CD14-positive monocyte (primary cell): Measurements from ENCODE around the gene UNC5A. TPM values are rescaled to one million over a fixed set of nuclear protein-coding genes. Genes with fewer than 3 reads are reported as not detected.

Experiments used
- DNase-seq, 3 donors: peaks; one replicate each; pipeline ENCODE4 v3.0.0-alpha.2; 2011 to 2022
- H2AFZ ChIP-seq: 2 replicates; pipeline ENCODE4 v1.6.0; 2012; ENCODE audit warnings: mild to moderate bottlenecking, low read depth, low read length, inconsistent platforms; ENCODE audit not compliant: insufficient read depth, poor library complexity, severe bottlenecking
- H3K27ac ChIP-seq, 2 donors: 1 replicate in 1 of 2; 2 replicates in 1 of 2; pipeline ENCODE4 v1.5.1; 2012 to 2013; ENCODE audit warnings: low read length in 2 of 2, control low read depth in 1 of 2, inconsistent platforms in 1 of 2, low read depth in 1 of 2, mild to moderate bottlenecking in 1 of 2
- H3K27me3 ChIP-seq, 2 donors: one replicate each; pipeline versions ENCODE4 v1.6.0 to v1.6.1; 2011 to 2013; ENCODE audit warnings: low read length in 2 of 2; ENCODE audit not compliant: control insufficient read depth in 2 of 2, insufficient read depth in 2 of 2
- H3K36me3 ChIP-seq, 2 donors: replicated peaks in 1 of 2; 1 replicate in 1 of 2; 2 replicates in 1 of 2; pipeline versions ENCODE4 v1.5.1 to v1.6.1; 2012 to 2013; ENCODE audit warnings: low read length in 2 of 2, control low read depth in 1 of 2, inconsistent platforms in 1 of 2, mild to moderate bottlenecking in 1 of 2; ENCODE audit not compliant: insufficient read depth in 2 of 2, control insufficient read depth in 1 of 2
- H3K4me1 ChIP-seq, 2 donors: 1 replicate in 1 of 2; 2 replicates in 1 of 2; pipeline versions ENCODE4 v1.5.1 to v1.6.1; 2012 to 2013; ENCODE audit warnings: low read length in 2 of 2, control low read depth in 1 of 2, inconsistent platforms in 1 of 2, mild to moderate bottlenecking in 1 of 2, moderate library complexity in 1 of 2; ENCODE audit not compliant: insufficient read depth in 2 of 2, control insufficient read depth in 1 of 2
- H3K4me2 ChIP-seq: replicated peaks from 2 replicates; pipeline ENCODE3; 2012; ENCODE audit warnings: low read length, moderate library complexity, mild to moderate bottlenecking; ENCODE audit not compliant: poor library complexity, severe bottlenecking; ENCODE audit errors: extremely low read depth
- H3K4me3 ChIP-seq, 3 experiments: fragments of 200-600 bp in 1 of 3; sonication (generic) in 1 of 3; replicated peaks in 1 of 3; 1 replicate in 2 of 3; 2 replicates in 1 of 3; pipeline ENCODE4 v1.5.1; 2011 to 2013; ENCODE audit warnings: low read length in 3 of 3, mild to moderate bottlenecking in 3 of 3, control low read depth in 2 of 3, low read depth in 2 of 3, inconsistent platforms in 1 of 3, moderate library complexity in 1 of 3
- H3K79me2 ChIP-seq: 2 replicates; pipeline ENCODE4 v1.6.0; 2012; ENCODE audit warnings: mild to moderate bottlenecking, control low read depth, inconsistent platforms, low read length, moderate library complexity; ENCODE audit not compliant: insufficient read depth
- H3K9ac ChIP-seq: 2 replicates; pipeline ENCODE4 v1.6.0; 2017; ENCODE audit warnings: low read length, mild to moderate bottlenecking; ENCODE audit not compliant: insufficient read depth, poor library complexity, severe bottlenecking
- H3K9me3 ChIP-seq, 2 donors: replicated peaks in 1 of 2; 1 replicate in 1 of 2; 2 replicates in 1 of 2; pipeline versions ENCODE4 v1.5.1 to v1.6.1; 2012 to 2013; ENCODE audit warnings: low read length in 2 of 2, control low read depth in 1 of 2; ENCODE audit not compliant: control insufficient read depth in 1 of 2, insufficient read depth in 1 of 2
- H4K20me1 ChIP-seq: 2 replicates; pipeline ENCODE4 v1.6.0; 2012; ENCODE audit warnings: mild to moderate bottlenecking, low read length, control low read depth, moderate library complexity; ENCODE audit not compliant: insufficient read depth
- H3K27ac Mint-ChIP-seq, 7 donors: one replicate each; pipeline ENCODE4 v1.8.0; 2020; ENCODE audit warnings: mild to moderate bottlenecking in 7 of 7, mixed read lengths in 7 of 7, moderate library complexity in 6 of 7, inconsistent platforms in 2 of 7
- H3K27me3 Mint-ChIP-seq, 3 donors: one replicate each; pipeline ENCODE4 v1.8.0; 2021 to 2022; ENCODE audit warnings: low read depth in 3 of 3, mild to moderate bottlenecking in 3 of 3, mixed read lengths in 3 of 3, moderate library complexity in 3 of 3, inconsistent platforms in 1 of 3
- H3K36me3 Mint-ChIP-seq, 2 donors: one replicate each; pipeline ENCODE4 v1.8.0; 2020; ENCODE audit warnings: mixed read lengths in 2 of 2, inconsistent platforms in 1 of 2, mild to moderate bottlenecking in 1 of 2
- H3K4me1 Mint-ChIP-seq: one replicate; pipeline ENCODE4 v1.8.0; 2020; ENCODE audit warnings: mild to moderate bottlenecking, mixed read lengths
- H3K4me3 Mint-ChIP-seq, 2 donors: one replicate each; pipeline ENCODE4 v1.8.0; 2020; ENCODE audit warnings: mild to moderate bottlenecking in 2 of 2, mixed read lengths in 2 of 2, moderate library complexity in 1 of 2
- H3K9me3 Mint-ChIP-seq, 7 donors: one replicate each; pipeline ENCODE4 v1.8.0; 2020 to 2022; ENCODE audit warnings: mixed read lengths in 7 of 7, mild to moderate bottlenecking in 6 of 7, moderate library complexity in 6 of 7, inconsistent platforms in 2 of 7
- WGBS: methylation state at CpG from one replicate; pipeline ENCODE4 v1.1.5; 2013; ENCODE audit warnings: missing lambda C conversion rate; ENCODE audit not compliant: insufficient coverage; 5-methylcytosine and 5-hydroxymethylcytosine counted together
- intact Hi-C, 2 donors: fragments of 100-400 bp; cut with micrococcal nuclease; formaldehyde crosslinking; loops; one replicate each; pipeline versions ENCODE4 v1.15.0 to v1.15.1; 2023
- polyA plus RNA-seq, 3 donors: library from polyadenylated mRNA; depleted of rRNA in 1 of 3; unstranded in 2 of 3; stranded (reverse) in 1 of 3; fragments of 300-500 nt in 2 of 3; fragments of >200 nt in 1 of 3; fragmentation: Illumina TruSeq in 2 of 3; gene quantifications; 1 replicate in 2 of 3; 2 replicates in 1 of 3; pipeline ENCODE4 v1.2.3, GENCODE V29; 2012 to 2021
- TF ChIP-seq, protein P1 (sequence below): fragments of 200-600 bp; IDR thresholded peaks from one replicate; pipeline ENCODE4 v1.8.0; 2022; ENCODE audit warnings: antibody characterized with exemption, mild to moderate bottlenecking

The UNC5A gene
- polyA plus RNA-seq, 3 donors, result 0.03 to 0.07 TPM; not detected in 1

DNA sequence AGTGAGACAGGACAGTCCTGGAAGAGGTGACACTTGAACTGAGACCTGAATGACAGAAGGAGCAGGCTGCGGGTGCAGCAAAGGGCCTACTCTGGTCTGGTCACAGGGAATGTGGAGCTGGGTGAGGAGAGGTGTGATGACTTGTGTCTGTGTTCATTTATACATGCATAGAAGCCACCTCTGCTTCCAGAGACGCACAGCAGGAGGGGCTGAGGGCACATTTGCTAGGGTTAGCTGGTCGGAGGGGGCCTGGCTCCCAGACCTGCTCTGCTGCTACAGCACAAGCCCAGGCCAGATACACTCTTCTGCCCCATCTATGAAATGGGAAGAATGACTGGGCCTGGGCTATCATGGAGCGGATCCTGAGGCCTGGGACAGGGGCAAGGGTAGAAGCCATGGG is 15.6 kb downstream of the UNC5A start:
- H3K9me3 Mint-ChIP-seq, result peaks cover 2 to 11% (median 4%) of the 10 kb centered on the region in 7 donors
- Histone ChIP-seq H3K36me3 (no peaks in the 10 kb centered on the region), H2AFZ (no peak overlapping the region), H3K27me3 (no peaks in the 10 kb centered on the region), H3K4me1 (no peaks in the 10 kb centered on the region), H3K9ac (no peak overlapping the region), H3K79me2 (no peaks in the 10 kb centered on the region), H3K9me3 (no peaks in the 10 kb centered on the region), H3K4me3 (no peak overlapping the region), H4K20me1 (no peaks in the 10 kb centered on the region), H3K27ac (no peak overlapping the region), H3K4me2 (no peak overlapping the region)
- H3K4me1 Mint-ChIP-seq, result no peaks in the 10 kb centered on the region
- WGBS, result 81% methylated on average over 4 of the region's 4 CpGs
- H3K4me3 Mint-ChIP-seq, result no peak overlapping the region
- no peak overlapping the region for H3K27ac Mint-ChIP-seq
- intact Hi-C loops, result no loop called here
- H3K36me3 Mint-ChIP-seq, result no peaks in the 10 kb centered on the region
- TF ChIP-seq, protein P1, sequence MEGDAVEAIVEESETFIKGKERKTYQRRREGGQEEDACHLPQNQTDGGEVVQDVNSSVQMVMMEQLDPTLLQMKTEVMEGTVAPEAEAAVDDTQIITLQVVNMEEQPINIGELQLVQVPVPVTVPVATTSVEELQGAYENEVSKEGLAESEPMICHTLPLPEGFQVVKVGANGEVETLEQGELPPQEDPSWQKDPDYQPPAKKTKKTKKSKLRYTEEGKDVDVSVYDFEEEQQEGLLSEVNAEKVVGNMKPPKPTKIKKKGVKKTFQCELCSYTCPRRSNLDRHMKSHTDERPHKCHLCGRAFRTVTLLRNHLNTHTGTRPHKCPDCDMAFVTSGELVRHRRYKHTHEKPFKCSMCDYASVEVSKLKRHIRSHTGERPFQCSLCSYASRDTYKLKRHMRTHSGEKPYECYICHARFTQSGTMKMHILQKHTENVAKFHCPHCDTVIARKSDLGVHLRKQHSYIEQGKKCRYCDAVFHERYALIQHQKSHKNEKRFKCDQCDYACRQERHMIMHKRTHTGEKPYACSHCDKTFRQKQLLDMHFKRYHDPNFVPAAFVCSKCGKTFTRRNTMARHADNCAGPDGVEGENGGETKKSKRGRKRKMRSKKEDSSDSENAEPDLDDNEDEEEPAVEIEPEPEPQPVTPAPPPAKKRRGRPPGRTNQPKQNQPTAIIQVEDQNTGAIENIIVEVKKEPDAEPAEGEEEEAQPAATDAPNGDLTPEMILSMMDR, result no peak
- no peak for DNase-seq
- H3K27me3 Mint-ChIP-seq, result peaks cover 12 to 29% (median 13%) of the 10 kb centered on the region in 3 donors

DNA sequence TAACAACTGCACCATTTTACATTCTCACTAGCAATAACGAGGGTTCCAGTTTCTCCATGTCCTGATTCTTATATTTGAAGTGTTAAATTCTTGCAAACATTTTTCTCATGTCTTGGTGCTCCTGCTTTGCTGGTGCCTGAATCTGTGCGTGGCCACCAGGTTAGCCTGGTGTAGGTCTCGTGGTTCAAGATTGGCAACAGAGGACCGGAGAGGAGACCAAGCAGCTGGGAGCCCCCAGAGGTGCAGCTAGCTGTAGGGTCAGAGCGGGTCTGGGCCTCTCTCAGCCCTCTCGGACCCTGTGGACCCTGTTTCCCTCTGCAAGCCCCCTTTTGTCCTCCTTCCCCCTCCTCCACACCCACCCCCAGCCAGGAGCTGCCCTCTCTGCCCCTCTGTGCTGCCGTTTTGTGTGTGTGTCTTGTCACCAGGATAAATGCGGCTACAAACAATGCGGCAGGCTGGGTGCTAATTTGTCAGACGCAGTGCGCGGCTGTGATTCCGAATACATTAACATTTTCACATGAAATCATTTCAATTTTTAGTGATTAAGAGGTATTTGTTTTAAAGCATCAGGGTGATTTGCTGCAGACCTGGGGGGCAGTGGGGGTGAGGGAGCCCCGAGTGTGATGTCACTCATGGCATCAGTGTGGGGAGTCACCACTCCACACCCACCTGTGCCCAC is 17.5 kb downstream of the UNC5A start:
- H3K9ac ChIP-seq, result no peak overlapping the region
- TF ChIP-seq, protein P1, result no peak
- no peak overlapping the region for H3K4me2 ChIP-seq
- no peaks in the 10 kb centered on the region for H3K27me3 ChIP-seq
- H3K9me3 Mint-ChIP-seq, result peaks cover 2 to 8% (median 4%) of the 10 kb centered on the region in 7 donors
- no peaks in the 10 kb centered on the region for H3K4me1 Mint-ChIP-seq
- no peaks in the 10 kb centered on the region for H3K36me3 ChIP-seq
- intact Hi-C loops, result no loop called here
- no peaks in the 10 kb centered on the region for H3K79me2 ChIP-seq
- H3K4me3 Mint-ChIP-seq, result no peak overlapping the region
- peaks cover 6 to 26% (median 12%) of the 10 kb centered on the region in 3 donors for H3K27me3 Mint-ChIP-seq
- H3K36me3 Mint-ChIP-seq, result no peaks in the 10 kb centered on the region
- H3K27ac ChIP-seq, result no peak overlapping the region
- H3K9me3 ChIP-seq, result no peaks in the 10 kb centered on the region
- no peaks in the 10 kb centered on the region for H3K4me1 ChIP-seq
- no peak overlapping the region for H3K4me3 ChIP-seq
- no peak overlapping the region for H3K27ac Mint-ChIP-seq
- DNase-seq, result no peak
- H4K20me1 ChIP-seq, result no peaks in the 10 kb centered on the region
- WGBS, result 82% methylated on average over 7 of the region's 14 CpGs
- H2AFZ ChIP-seq, result no peak overlapping the region
